Pulmonary artery endothelial cell (primary cell): ENCODE data around the gene PARPBP. TPM values are rescaled to one million over a fixed set of nuclear protein-coding genes. Genes with fewer than 3 reads are reported as not detected.
"Not testable (repeated sequence)": the region's sequence is repeated elsewhere in the genome, so short reads cannot be mapped to it uniquely, and the experiment has no call there.

Experiments
- DNase-seq: peaks from one replicate; pipeline ENCODE4 v3.0.0-alpha.2; 2011; ENCODE audit warnings: low read depth, low spot score
- total RNA-seq: library from RNA; depleted of rRNA; stranded (reverse); fragments of >200 nt; gene quantifications from 2 replicates; pipeline ENCODE4 v1.2.3, GENCODE V29; 2014

The PARPBP gene
- total RNA-seq, 1 donor from 2014 or later = 13.7 TPM

DNA sequence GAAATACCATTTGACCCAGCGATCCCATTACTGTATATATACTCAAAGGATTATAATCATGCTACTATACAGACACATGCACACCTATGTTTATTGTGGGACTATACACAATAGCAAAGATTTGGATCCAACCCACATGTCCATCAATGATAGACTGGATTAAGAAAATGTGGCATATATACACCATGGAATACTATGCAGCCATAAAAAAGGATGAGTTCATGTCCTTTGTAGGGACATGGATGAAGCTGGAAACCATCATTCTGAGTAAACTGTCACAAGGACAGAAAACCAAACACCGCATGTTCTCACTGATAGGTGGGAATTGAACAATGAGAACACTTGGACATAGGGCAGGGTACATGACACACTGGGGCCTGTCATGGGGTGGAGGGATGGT is 120.9 kb downstream of the PARPBP start:
- DNase-seq = not testable (repeated sequence)

Other genes with a start within 250 kb of the PARPBP start
- 27.4 and 29.7 TPM in 2 replicates for gene DRAM1, start 242.6 kb upstream of the PARPBP start, total RNA-seq
- gene WASHC3, start 58.2 kb upstream of the PARPBP start, total RNA-seq = 57.1 and 58.4 TPM in 2 replicates
- 40.4 and 54.8 TPM in 2 replicates for gene NUP37, start 69 bp upstream of the PARPBP start, total RNA-seq
- gene PMCH, start 77.7 kb downstream of the PARPBP start, total RNA-seq = 0.32 and 0.66 TPM in 2 replicates